HG02571 (cell line): ENCODE results near the gene SLC2A14.

Experiments
- ATAC-seq: cut with Tn5 transposase; IDR thresholded peaks from one replicate; pipeline ENCODE4 v1.9.1; 2021; ENCODE audit warnings: mild to moderate bottlenecking, moderate library complexity; ENCODE audit not compliant: unreplicated experiment

The SLC2A14 gene

GRCh38 chr12:7769999-7770398 lies 102.7 kb downstream of the SLC2A14 start:
- no peak for ATAC-seq
